Gastrocnemius medialis (tissue), 4 donors: ENCODE data around the gene TAOK1. TPM values are rescaled to one million over a fixed set of nuclear protein-coding genes. Genes with fewer than 3 reads are reported as not detected.

Source experiments
- ATAC-seq, 2 donors: fragments of 150-250 bp; one replicate each; pipeline ENCODE4 v1.9.1; 2016
- DNase-seq, 2 donors: peaks; one replicate each; pipeline ENCODE4 v3.0.0-alpha.2; 2019
- H3K27ac ChIP-seq, 4 donors: fragments of 200-600 bp; sonication (generic); 1 replicate in 1 of 4; 2 replicates in 3 of 4; pipeline ENCODE4 v1.5.1; 2016 to 2018; ENCODE audit warnings: mild to moderate bottlenecking in 2 of 4, moderate library complexity in 1 of 4
- H3K27me3 ChIP-seq, 3 donors: fragments of 200-600 bp; sonication (generic) in 2 of 3; 1 replicate in 1 of 3; 2 replicates in 2 of 3; pipeline versions ENCODE4 v1.5.1 to v1.6.0; 2016 to 2019; ENCODE audit warnings: mild to moderate bottlenecking in 1 of 3, moderate library complexity in 1 of 3
- H3K36me3 ChIP-seq, 2 donors: fragments of 200-600 bp; sonication (generic) in 1 of 2; one replicate each; pipeline ENCODE4 v1.5.1; 2017 to 2018
- H3K4me1 ChIP-seq, 2 donors: fragments of 200-600 bp; sonication (generic) in 1 of 2; one replicate each; pipeline ENCODE4 v1.5.1; 2016 to 2017; ENCODE audit warnings: mild to moderate bottlenecking in 2 of 2
- H3K4me3 ChIP-seq, 4 donors: fragments of 200-600 bp; sonication (generic) in 3 of 4; 1 replicate in 1 of 4; 2 replicates in 3 of 4; pipeline ENCODE4 v1.5.1; 2016 to 2019; ENCODE audit warnings: mild to moderate bottlenecking in 2 of 4
- H3K9me3 ChIP-seq, 3 donors: fragments of 200-600 bp; sonication (generic) in 2 of 3; 1 replicate in 1 of 3; 2 replicates in 2 of 3; pipeline ENCODE4 v1.5.1; 2016 to 2019
- POLR2A ChIP-seq, 2 donors: fragments of 450-650 bp; IDR thresholded peaks; one replicate each; pipeline ENCODE4 v1.6.1; 2017; ENCODE audit warnings: antibody characterized with exemption in 2 of 2, mild to moderate bottlenecking in 2 of 2, moderate library complexity in 2 of 2
- in situ Hi-C, 4 donors: fragments of 200-750 bp; cut with MboI; loops; one replicate each; pipeline versions ENCODE4 v1.15.0 to v1.8.0; 2017; ENCODE audit warnings: low sequenced_read_pairs in 4 of 4
- intact Hi-C: fragments of 100-400 bp; cut with DNase I; formaldehyde crosslinking; loops from one replicate; pipeline ENCODE4 v1.15.1; 2023; ENCODE audit warnings: low total_unique reads
- total RNA-seq, 4 donors: library from RNA; depleted of rRNA; stranded (reverse); fragments of >200 nt; gene quantifications; one replicate each; pipeline versions ENCODE4 v1.1.0 to v1.2.3, GENCODE V29; 2016
- TF ChIP-seq, protein P1 (sequence below), 5 experiments: fragments of 450-650 bp in 3 of 5; fragments of 200-600 bp in 2 of 5; sonication (generic) in 2 of 5; IDR thresholded peaks in 4 of 5; conservative IDR thresholded peaks in 1 of 5; 1 replicate in 4 of 5; 2 replicates in 1 of 5; pipeline ENCODE4 v1.5.1; 2016 to 2019; ENCODE audit warnings: antibody characterized with exemption in 5 of 5, mild to moderate bottlenecking in 3 of 5, moderate library complexity in 3 of 5

The TAOK1 gene
- total RNA-seq, 4 donors from 2014 or later, result 30.1 to 48.4 (median 35.7) TPM

DNA sequence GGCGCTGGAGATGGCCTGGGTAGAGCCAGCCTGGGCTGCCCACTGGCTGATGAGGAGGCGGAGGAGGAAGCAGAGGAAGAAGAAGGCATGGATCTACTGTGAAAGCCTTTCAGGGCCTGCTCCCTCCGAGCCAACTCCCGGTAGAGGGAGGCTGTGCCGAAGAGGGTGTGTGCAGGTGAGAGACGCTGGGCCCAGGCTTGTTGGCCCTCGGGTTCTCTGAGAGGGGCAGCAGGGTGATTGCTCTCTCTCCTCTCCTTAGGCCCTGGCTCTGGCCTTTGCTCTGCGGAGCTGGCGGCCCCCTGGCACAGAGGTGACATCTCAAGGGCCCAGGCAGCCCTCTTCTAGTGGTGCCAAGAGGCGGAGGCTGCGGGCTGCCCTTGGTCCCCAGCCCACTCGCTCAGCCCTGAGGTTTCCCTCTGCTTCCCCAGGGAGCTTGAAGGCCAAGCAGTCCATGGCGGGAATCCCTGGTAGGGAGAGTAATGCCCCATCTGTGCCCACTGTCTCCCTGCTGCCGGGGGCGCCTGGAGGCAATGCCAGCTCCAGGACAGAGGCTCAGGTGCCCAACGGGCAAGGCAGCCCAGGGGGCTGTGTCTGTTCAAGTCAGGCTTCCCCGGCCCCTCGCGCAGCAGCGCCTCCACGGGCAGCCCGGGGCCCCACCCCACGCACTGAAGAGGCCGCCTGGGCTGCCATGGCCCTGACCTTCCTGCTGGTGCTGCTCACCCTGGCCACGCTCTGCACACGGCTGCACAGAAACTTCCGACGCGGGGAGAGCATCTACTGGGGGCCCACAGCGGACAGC, 181.9 kb downstream of the TAOK1 start:
- ATAC-seq, result no peak
- peaks cover 12 to 18% of the 10 kb centered on the region in 2 donors for H3K4me1 ChIP-seq
- peak overlapping the region; percentile 30 to 70 (median 46) for H3K27ac ChIP-seq
- peaks cover 0 to 31% of the 10 kb centered on the region in 2 donors for H3K36me3 ChIP-seq
- H3K4me3 ChIP-seq, result peak overlapping the region; percentile 44 to 54 (median 51)
- H3K9me3 ChIP-seq, result no peaks in the 10 kb centered on the region
- TF ChIP-seq, protein P1, sequence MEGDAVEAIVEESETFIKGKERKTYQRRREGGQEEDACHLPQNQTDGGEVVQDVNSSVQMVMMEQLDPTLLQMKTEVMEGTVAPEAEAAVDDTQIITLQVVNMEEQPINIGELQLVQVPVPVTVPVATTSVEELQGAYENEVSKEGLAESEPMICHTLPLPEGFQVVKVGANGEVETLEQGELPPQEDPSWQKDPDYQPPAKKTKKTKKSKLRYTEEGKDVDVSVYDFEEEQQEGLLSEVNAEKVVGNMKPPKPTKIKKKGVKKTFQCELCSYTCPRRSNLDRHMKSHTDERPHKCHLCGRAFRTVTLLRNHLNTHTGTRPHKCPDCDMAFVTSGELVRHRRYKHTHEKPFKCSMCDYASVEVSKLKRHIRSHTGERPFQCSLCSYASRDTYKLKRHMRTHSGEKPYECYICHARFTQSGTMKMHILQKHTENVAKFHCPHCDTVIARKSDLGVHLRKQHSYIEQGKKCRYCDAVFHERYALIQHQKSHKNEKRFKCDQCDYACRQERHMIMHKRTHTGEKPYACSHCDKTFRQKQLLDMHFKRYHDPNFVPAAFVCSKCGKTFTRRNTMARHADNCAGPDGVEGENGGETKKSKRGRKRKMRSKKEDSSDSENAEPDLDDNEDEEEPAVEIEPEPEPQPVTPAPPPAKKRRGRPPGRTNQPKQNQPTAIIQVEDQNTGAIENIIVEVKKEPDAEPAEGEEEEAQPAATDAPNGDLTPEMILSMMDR (IDR thresholded peaks at IDR 0.05 in 4 of 5, conservative IDR thresholded peaks at IDR 0.05 in 1 of 5), result no peak
- TF ChIP-seq POLR2A (IDR thresholded peaks at IDR 0.05), result no peak
- intact Hi-C loops, result no loop called here
- H3K27me3 ChIP-seq, result no peaks in the 10 kb centered on the region
- peak in 1 of 2 donors; percentile 23 for DNase-seq
- in situ Hi-C loops, result loop anchor here in 3 of 4 donors (10.0 to 25.0 kb wide), 2 partner anchors 213 to 365 kb away; partner anchors contain the start of genes EFCAB5 (in 1 of the 3) and SSH2 (in 1 of the 3)

DNA sequence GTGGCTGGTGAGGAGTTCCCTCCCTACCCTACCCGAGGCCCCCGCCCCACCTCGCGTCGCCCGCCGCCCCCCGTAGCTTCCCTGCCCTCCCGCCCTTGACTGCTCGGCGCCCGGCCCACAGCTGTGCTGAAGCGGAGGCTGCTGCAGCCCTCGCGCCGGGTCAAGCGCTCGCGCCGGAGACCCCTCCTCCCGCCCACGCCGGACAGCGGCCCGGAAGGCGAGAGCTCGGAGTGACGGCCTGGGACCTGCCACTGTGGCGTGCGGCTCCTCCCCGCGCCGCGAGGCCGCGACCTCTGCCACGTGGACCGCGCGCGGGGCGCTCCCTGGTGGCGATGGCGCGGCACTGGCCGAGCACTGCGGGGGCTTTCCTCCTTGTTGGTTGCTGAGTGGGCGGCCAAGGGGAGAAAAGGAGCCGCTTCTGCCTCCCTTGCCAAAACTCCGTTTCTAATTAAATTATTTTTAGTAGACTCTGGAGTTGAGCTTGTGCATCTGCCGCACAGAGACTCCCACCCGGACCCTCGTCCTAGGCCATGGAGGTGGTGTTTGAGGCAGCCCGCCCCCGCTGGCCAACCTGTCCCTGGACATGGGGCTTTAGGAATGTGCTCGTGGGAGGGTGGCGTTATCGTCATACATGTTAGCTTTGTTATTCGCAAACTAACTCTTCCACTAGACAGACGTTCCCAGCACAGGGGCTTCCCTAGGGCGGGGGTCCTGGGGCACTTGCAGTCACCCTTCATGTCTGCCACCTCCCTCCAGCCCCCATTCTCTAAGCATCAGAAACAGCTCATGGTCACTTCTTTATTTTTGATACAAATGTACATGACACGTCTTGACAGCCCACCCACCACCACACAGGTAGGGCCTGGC, 182.8 kb downstream of the TAOK1 start:
- in situ Hi-C loops (loop anchor here in 3 of 4 donors (10.0 to 25.0 kb wide), 2 partner anchors 212 to 364 kb away; partner anchors contain the start of genes EFCAB5 (in 1 of the 3) and SSH2 (in 1 of the 3)), intact Hi-C loops (no loop called here)
- Histone ChIP-seq H3K4me3 (peak overlapping the region; percentile 44 to 54 (median 51)), H3K27ac (peak overlapping the region; percentile 30 to 70 (median 46)), H3K27me3 (no peaks in the 10 kb centered on the region), H3K4me1 (peaks cover 12 to 18% of the 10 kb centered on the region in 2 donors), H3K9me3 (no peaks in the 10 kb centered on the region), H3K36me3 (peaks cover 0 to 39% of the 10 kb centered on the region in 2 donors)
- TF ChIP-seq, protein P1 (IDR thresholded peaks at IDR 0.05 in 4 of 5, conservative IDR thresholded peaks at IDR 0.05 in 1 of 5), result peak; percentile 64 to 78 (median 75)
- TF ChIP-seq POLR2A (IDR thresholded peaks at IDR 0.05), result no peak
- peak in 1 of 2 donors; percentile 57 for DNase-seq
- ATAC-seq, result peak in 1 of 2 donors; percentile 35

DNA sequence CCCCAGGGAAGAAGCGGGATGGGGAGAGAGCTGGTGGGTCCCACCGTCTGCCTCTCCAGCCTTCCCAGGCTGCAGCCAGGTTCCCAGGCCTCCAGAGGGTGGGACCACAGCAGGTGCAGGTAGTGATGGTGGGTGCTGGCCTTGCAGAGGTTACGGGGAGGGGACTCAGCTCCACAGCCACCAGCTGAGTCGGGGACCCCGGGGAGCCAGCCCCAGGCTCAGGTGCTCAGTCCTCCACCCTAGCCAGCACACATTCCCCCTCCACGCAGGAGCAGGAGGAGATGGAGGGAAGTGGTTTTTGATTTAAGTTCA, 183.4 kb downstream of the TAOK1 start:
- no peak for ATAC-seq
- Histone ChIP-seq H3K4me1 (peaks cover 12 to 18% of the 10 kb centered on the region in 2 donors), H3K36me3 (peaks cover 0 to 45% of the 10 kb centered on the region in 2 donors), H3K4me3 (no peak overlapping the region), H3K27me3 (no peaks in the 10 kb centered on the region), H3K9me3 (no peaks in the 10 kb centered on the region), H3K27ac (no peak overlapping the region)
- intact Hi-C loops, result no loop called here
- DNase-seq, result peak in 1 of 2 donors; percentile 11
- in situ Hi-C loops, result loop anchor here in 3 of 4 donors (10.0 to 25.0 kb wide), 2 partner anchors 211 to 364 kb away; partner anchors contain the start of genes EFCAB5 (in 1 of the 3) and SSH2 (in 1 of the 3)
- no peak for TF ChIP-seq POLR2A (IDR thresholded peaks at IDR 0.05)
- TF ChIP-seq, protein P1 (IDR thresholded peaks at IDR 0.05 in 4 of 5, conservative IDR thresholded peaks at IDR 0.05 in 1 of 5), result no peak

DNA sequence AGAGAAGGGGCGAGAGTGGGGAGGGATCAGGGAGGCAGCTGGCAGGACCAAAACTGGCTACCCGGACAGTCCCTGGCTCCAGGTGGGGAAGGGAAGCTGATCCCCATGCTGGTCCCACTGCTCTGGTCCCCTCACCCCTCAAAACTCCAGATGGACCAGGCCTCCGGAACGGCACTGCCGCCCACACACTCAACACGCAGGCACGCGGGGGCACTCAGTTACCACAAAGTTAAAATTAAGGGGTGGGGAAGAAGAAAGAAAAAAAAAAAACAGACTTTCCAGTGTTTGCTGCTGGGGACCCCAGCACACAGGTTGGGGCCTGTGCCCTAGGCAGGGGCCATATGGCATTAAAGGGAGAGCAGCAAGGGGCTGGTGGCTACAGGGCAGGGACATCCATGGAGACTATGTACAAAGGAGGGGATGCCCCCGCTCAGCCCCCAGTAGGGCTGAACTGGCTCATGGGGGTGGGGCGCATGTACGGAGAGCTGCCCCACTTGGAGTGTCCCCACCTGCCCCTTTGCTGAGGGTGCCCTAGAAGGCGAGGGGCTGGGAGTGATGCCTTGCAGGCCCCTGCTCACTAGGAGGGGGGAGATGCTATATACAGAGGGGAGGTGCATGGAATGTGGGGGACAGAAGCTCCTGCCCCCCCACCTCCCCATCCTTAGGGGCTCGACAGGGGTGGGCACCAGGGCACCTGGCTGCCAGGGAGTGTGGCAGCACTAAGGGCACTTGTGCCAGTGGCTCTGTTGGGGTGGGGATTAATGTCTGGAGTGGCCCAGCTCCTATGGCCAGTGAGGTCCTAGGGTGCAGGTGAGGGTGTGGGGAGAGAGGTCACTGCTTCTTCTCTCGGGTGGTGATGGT, 183.9 kb downstream of the TAOK1 start:
- H3K4me3 ChIP-seq, result no peak overlapping the region
- no peak for TF ChIP-seq POLR2A (IDR thresholded peaks at IDR 0.05)
- TF ChIP-seq, protein P1 (IDR thresholded peaks at IDR 0.05 in 4 of 5, conservative IDR thresholded peaks at IDR 0.05 in 1 of 5), result no peak
- H3K9me3 ChIP-seq, result no peaks in the 10 kb centered on the region
- ATAC-seq (no peak), DNase-seq (peak in 1 of 2 donors; percentile 12)
- in situ Hi-C loops (loop anchor here in 3 of 4 donors (10.0 to 25.0 kb wide), 2 partner anchors 211 to 363 kb away; partner anchors contain the start of genes EFCAB5 (in 1 of the 3) and SSH2 (in 1 of the 3)), intact Hi-C loops (no loop called here)
- H3K27ac ChIP-seq, result no peak overlapping the region
- peaks cover 0 to 51% of the 10 kb centered on the region in 2 donors for H3K36me3 ChIP-seq
- H3K27me3 ChIP-seq, result no peaks in the 10 kb centered on the region
- H3K4me1 ChIP-seq, result peaks cover 12 to 15% of the 10 kb centered on the region in 2 donors
